ENCODE measurements around the gene APOD.
"Not testable (repeated sequence)": the region's sequence is repeated elsewhere in the genome, so short reads cannot be mapped to it uniquely, and the experiment has no call there.

The APOD gene

DNA sequence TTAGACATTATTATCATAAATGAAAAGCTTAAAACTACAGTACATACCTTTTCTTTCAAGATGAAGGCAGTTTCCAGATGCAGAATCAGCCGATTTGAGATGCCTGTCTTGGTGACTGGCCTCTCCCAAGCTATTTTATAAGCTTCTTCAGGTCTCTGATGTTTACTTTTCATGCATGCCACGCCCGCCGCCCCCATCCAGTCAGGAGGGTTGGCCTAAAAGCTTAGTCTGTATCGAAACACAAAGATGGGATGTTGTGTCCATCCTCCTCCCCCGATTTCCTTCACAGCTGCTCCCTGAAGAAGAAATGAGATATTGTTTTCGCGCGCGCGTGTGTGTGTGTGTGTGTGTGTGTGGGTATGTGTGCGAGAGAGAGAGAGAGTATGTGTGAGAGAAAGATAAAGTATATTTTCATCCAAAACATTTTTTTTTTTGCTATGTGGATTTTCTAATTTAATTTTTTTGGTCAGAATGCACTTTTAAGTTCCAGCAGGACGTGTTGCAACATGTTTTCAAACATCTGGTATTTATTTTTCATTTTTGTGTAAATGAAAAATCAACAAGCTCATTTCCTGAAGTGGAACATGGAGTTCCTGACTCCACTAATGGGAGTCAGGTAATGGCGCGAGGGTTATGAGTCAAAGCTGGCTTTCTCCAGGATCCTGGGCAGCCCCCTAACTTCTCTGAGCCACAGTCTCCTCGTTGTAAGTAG is at the start of gene APOD:
TSS of gene APOD (minus strand) at position 110 of the 712 bp plus-strand sequence. CDS start 4,479 bp downstream, outside the sequence.
- no peak for DNase-seq

DNA sequence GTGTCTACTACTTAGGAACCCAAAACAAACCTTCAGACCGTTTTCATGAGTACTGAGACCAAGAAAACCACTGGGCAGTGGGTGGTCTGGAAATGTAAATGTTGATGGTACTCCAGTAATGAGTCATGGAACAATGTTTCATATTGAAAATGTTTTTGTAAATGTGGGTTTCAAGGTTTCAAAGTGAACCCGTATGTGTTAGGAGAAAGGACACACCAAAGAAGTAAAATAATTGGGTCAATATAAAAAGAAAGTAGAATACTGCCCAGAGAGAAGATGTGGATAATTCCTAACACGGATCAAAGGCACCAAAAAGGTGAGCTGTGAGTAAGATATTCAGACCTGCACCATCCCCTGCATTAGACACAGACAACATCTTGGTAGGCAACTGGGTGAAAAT is 49.6 kb upstream of the APOD start:
- not testable (repeated sequence) for DNase-seq

DNA sequence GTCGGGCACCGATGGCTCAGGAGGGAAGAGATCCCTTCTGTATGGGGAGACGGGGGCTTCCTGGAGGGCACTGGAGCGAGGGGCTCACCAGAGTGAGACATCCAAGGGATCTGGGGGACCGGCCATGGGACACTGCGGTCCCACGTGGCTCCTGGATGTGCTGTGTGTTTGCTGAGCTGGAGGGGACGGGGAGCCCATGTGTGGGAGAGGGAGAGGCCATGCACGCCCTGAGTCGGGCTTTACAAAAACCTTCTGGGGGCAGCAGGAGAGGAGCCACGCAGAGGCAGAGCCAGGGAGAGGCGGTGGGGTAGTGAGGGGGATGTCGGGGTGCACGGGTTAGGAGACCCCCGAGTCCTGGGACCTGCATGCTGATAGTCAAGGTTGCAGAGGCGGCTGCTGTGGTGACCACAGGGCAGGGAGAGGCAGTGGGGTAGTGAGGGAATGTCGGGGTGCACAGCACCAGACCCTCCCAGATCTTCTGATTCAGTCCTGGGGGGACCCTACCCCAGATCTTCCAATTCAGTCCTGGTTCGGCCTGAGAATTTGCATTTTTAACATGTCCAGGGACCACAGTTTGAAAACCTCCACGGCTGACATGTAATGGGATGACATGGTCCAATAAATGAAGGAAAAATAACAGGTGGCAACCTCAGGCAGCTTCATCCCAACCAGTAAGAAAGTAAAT is 48.9 kb upstream of the APOD start:
- DNase-seq = not testable (repeated sequence)

DNA sequence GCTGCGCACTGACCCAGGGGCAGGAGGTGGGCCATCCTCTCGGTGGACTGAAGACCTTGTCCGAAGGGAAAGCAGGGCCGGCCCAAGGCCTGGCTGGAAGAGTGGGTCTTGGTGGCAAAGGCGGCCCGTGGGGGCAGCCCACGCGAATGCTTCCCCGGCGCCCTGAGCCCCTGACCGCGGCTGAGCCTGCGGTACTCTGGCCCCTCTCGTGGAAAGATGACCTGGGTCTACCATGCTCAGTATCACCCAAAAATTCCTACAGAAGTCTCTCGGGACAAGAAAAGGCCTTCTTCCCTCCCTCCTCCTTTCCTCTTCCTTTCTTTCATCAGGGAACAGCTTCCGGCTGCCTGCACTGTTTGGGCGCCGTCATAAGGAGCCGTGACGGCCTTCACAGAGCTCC is 48.3 kb upstream of the APOD start:
- not testable (repeated sequence) for DNase-seq

DNA sequence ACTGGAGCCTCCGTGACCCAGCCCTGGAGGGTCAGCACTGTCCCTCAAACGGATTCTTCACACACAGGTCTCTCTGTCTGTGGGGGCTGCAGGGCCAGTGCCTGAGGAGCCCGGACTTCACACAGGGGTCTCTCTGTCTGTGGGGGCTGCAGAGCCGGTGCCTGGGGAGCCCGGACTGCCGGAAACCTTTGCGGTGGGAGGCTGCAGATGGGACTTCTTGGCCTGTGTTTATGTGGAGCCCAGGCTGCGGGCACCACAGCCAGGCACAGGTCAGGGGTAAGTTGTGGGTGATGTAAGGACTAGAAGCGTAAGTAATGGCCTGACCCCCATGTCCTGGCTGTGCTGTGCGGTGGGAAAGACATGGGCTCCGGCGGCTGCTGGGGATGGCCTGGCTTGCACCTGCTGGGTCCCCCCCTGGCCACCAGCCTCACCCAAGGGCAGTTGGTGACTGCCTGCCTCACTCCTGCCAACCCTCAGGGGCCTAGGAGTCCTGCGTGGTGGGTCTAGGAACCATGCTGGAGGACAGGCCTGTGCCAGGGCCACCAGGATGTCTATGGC is 47.3 kb upstream of the APOD start:
- not testable (repeated sequence) for DNase-seq

DNA sequence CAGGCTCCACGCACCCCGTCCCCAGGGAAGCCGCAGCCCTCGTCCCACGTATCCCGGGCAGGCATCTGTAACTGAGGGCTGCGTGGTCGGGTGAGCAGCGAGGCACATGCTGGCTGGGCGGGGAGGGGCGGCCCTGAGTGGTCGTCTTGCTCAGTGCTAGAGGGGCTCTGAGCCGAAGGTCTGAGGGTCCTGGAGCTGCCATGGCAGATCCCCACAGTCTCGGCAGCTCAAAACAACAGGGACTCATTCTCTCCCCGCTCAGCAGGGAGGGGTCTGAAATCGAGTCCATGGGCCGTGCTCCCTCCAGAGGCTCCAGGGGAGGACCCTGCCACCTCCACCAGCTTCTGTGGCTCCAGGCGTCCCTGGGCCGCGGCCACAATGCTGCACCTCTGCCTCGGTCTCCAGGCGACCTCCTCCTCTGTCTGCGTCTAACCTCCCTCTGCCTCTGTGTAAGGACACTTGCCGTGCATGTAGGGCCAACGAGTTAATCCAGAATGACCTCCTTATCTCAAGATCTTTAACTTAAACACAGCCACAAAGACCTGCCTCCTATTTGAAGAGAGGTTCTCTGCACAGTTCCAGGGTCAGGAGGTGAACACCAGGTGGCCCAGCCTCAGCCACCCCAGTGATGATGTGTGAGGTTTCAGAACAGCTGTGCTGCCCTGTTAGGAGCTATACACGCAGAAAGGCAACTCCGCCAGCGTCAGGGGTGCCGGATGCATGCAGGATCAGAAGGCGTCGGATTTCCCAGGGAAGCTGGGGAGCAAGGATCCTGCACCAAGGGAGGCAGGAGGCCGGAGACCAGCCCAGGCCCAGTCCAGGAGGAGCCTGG is 46.6 kb upstream of the APOD start:
- not testable (repeated sequence) for DNase-seq

DNA sequence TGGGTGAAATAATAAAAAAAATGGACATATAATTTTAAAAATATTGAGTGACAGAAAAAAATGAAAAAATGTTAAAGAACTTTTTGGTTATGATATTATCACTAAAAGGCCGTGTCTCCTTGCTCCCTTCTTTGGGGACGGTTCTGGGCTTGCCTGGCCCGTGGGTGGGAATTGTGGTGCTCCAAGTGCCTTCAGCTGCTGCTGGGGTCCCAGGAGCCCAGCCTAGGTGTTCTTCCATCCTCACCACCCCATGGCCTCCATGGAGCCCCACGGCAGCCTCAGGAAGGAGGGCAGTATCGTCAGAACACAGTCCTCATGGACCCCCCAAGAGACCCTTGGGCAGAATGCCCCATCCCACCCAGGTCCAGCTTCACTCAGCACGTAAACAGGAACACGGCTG is 45.9 kb upstream of the APOD start:
- DNase-seq = not testable (repeated sequence)

DNA sequence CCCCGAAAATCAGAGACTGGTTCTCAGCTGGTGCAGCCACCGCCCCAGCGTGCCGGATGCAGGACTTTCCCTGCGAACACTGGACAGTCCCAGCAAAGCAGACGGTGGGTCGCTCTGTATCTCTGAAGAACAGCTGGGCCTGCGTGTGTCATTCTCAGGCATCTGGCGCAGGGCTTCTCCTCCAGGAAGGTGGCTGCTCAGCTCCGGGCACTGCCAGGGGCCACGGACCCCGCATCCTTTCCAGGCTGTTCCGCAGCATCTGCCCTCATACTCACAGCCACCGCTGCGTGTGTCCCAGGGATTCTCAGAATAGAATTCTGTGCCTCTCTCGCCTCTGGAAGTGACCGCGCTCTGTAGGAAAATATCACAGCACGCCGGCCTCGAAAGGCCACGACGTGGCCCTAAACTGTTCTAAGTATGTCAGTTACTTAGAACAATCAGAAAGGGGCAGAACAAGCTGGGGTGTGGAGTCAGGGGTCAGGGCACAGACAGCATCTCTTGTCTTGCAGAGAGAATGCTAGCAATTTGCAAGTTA is 44.7 kb upstream of the APOD start:
- not testable (repeated sequence) for DNase-seq

DNA sequence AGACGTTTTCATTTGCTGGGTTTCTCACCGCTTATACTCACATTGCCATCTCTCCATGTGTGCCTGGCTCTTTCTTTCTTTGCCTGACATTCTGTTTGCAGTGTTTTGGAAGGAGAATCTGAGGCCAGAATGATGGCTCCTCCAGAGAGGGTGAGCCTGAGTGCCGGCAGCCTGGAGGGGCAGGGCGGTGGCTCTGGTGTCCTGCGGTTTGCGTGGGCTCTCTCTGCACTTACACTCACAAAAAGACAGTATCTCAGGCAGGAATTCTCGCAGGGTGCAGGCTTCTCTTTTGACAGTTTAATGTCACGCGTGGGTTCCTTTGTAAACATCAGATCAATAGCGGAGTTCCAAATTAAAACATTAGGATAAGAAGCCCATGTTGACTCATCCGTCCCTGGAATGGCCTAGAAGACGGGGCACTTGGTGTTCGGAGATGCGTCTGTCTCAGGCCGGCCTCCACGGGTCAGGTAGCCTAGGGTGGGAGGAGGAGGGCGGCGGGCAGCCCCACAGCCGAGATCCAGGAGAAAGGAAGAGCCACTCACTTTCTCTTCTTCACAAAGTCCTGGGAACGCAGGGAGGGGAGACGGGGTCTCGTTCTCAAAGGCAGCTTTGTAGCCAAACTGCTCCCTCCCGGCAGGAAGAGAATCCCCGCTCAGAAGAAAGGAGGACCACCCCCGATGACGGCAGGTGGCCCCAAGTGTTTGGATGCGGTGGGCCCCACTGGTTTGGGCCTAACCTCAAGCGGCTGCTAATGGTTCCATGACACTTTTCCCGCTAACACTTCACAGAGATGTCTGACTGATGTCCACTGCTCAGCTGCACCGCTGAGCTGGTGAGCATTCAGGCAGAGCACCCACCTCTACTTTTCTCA is 44.0 kb upstream of the APOD start:
- not testable (repeated sequence) for DNase-seq

DNA sequence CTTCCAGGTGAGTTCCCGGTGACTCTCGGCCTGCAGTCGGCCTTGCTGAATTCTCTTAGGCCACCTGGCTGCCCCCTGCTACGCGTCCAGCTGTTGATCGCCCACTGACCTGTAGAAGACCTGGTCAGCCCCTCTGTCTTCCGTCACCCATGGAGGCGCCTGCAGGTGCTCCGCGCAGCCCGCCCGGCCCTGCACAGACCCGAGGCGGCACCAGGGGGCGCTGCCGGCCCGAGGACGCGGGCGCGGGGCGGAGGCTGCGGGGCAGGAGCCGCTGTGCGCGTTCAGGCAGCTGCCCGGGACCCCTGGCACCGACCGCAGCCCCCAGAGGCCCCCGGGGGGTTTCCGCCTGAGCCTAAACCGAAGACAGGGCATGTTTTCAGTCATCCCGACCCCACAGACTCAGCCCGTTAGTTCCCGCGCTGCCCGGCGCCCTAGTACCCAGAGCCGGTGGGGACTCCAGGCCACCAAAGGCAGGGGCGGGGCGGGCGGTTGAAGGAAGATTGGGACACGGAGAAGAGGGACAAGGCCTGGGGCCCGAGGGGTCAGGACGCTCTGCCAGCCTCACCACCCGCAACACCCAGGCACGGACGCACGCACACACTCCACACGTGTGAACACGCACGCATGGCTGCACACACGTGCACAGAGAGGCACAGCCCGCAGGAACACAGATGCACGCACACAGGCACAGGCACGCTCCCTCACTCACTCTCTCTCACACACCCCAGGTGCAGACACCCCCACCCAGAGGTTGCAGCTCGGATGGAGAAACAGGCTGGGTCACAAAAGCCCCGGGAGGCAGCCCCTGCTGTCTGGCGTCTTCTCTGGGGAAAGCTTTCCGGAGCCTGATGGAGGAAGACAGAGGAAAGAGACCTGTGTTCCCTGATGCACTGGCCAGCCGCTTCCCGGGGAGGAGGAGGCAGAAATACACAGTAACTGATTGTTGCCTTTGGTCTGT is 41.1 kb upstream of the APOD start:
- not testable (repeated sequence) for DNase-seq

DNA sequence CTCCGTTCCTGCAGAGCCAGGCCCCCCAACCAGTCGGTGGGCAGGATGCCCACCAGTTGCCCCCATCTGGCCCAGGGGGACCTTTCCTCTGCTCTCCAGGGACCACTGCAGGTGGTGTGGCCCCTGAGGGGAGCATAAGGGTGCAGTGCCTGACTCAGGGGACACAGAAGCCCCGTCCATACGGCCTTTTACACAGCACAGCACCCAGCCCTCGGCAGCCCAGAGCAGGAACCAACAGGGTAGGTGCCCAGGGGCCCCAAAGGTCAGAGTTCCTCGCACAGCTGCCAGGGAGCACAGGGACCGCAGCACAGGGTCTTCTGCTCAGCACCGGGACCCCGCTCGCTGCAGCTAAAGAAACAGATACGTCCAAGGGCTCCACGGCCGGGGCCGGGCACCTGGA is 40.4 kb upstream of the APOD start:
- not testable (repeated sequence) for DNase-seq

DNA sequence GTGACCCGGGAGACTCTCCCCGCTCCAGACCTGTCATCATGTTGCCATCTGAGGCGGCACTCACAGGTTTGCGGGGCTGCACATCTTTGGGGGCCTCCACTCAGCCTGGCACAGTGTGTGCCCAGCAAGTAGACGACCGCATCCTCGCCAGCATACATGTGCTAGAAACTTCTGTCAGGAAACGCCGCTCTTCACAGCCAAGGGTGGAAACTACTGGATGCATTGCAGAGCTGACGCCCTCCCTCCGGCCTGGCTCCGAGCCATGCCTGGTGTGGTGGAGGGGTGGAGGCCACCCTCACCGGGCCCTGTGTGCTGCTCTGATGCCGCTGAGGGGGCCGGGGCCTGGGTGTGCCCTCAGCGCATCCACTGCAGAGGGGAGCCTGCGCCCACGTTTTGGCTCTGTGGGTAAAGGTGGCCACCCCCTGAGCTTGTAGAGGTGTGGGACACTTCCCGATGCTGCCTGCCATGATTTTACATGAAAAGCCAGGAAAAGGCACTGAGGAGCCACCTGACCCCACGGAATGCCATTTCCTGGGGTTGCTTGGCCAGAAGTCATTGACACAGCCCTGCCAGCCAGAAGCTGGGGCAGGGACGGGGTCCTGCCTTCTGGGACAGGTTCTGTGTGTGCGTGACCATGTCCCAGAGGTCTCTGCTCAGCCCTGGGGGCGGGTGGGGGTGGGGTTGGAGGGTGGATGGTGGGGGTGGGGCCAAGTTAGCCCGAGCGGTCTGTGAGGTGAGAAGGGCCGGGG is 39.7 kb upstream of the APOD start:
- not testable (repeated sequence) for DNase-seq

DNA sequence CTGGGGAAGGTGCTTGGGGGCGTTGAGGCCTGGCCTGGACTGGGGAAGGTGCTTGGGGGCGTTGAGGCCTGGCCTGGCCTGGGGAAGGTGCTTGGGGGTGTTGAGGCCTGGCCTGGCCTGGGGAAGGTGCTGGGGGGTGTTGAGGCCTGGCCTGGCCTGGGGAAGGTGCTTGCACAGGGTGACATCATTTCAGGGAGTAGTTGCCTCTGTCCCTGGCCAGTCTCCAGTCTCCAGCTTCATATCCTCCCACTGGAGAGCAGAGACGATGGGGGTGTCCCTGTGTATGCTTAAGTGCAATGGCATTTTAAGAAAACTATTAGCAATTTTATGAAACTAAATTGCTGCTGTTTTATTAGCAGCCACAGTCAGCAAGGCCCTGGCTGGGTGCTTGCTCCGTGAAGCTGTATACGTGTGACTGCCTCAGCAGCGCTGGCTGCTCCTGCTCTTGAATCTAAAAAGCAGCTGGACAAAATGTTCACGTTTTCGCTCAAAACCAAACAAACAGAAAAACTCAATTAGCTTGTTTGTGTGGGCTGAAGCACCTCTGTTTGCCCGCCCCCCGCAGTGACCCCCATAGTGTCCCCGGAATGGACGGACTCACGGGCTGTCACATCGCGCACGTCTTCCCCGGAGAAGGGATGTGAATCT is 38.9 kb upstream of the APOD start:
- not testable (repeated sequence) for DNase-seq

DNA sequence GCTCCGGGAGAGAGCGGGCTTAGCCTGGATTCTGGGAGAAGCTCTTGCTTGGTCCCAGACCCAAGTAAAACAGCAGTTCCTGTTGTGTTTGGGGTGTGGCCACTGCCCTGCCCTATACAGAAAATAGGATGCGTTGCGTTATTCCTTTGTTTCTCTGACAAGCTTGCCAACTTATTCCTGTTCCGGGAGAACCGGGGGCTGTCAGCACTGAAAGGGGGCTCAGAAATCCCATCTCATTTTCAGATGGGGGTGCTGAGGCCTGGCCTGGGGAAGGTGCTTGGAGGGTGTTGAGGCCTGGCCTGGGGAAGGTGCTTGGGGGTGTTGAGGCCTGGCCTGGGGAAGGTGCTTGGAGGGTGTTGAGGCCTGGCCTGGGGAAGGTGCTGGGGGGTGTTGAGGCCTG is 38.3 kb upstream of the APOD start:
- not testable (repeated sequence) for DNase-seq

DNA sequence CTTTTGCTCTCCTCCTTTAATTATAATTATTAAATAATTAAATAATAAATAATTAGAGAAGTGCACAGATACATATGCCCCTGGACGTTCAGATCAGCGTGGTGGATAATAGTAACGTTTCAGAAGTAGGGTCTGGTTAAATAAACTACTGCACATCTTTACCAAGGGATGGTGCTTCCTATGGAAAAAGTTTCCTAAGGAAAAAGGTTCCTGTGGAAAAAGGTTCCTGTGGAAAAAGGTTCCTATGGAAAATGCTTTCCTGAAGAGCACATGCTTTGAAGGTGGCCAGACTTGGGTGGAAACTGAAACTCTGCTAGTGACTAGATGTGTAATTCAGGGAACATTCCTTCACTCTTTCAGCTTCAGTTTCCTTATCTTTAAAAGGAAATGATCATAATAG is 37.4 kb upstream of the APOD start:
- DNase-seq = not testable (repeated sequence)

DNA sequence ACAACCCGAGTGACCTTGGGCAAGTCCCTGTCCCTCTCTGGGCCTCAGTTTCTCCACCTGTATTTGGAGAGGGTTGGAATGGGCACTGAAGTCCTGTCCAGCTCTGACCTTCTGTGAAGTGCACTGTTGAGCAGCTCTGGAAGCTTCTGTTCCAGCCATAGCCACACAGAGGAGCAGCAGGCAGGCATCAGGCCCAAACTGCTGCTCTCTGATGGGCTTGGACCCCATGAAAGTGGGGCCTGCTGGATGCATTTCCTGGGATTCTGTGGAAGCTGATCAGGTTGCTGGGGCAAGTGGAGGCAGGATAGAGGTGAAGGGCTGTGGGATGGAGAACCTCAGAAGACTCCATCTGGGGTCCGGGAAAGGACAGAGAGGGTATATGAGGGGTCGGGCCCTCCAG is 36.7 kb upstream of the APOD start:
- not testable (repeated sequence) for DNase-seq

DNA sequence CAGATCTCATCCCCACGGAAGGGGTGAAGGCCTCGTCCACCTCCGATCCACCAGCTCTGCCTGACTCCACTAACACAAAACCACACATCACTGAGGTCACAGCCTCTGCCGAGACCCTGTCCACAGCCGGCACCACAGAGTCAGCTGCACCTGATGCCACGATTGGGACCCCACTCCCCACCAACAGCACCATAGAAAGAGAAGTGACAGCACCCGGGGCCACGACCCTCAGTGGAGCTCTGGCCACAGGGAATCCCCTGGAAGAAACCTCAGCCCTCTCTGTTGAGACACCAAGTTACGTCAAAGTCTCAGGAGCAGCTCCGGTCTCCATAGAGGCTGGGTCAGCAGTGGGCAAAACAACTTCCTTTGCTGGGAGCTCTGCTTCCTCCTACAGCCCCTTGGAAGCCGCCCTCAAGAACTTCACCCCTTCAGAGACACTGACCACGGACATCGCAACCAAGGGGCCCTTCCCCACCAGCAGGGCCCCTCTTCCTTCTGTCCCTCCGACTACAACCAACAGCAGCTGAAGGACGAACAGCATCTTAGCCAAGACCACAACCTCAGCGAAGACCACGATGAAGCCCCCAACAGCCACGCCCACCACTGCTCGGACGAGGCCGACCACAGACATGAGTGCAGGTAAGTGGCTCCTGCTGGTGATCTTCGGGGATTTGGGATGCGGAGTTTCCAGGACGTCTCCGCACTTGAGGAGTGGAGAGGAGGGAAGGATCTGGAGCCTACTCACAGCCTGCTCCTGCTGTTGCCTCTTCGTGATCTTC is 36.0 kb upstream of the APOD start:
- not testable (repeated sequence) for DNase-seq

Data from activated CD4-positive, alpha-beta T cell treated with anti-CD3 and anti-CD28 coated beads, Interleukin-2, amount 50 U/mL, for 1 hour (primary cell).